Measurements from ENCODE around the gene PRKCB. TPM values are rescaled to one million over a fixed set of nuclear protein-coding genes. Genes with fewer than 3 reads are reported as not detected.

PRKCB gene
- total and polyA plus RNA-seq, 9 donors: 0.38 to 5.0 (median 1.2) TPM

GRCh38 chr16:24069036-24069590 lies 233.3 kb downstream of the PRKCB start:
- H3K4me1 ChIP-seq (ENCODE audit: insufficient read depth): no peaks in the 10 kb centered on the region
- WGBS, 3 donors: 59 to 63% (median 60%) methylated on average over 6 of the region's 6 CpGs
- no peaks in the 10 kb centered on the region for H3K27me3 ChIP-seq
- no peaks in the 10 kb centered on the region for H3K9me3 ChIP-seq
- intact Hi-C loops (cut with DNase I): no loop called here
- H3K27ac ChIP-seq: no peak overlapping the region
- no peaks in the 10 kb centered on the region for H3K36me3 ChIP-seq
- no peak overlapping the region for H3K4me3 ChIP-seq
- TF ChIP-seq EP300 (IDR thresholded peaks at IDR 0.05) (no peak), POLR2A (IDR thresholded peaks at IDR 0.05) (no peak), CTCF (IDR thresholded peaks at IDR 0.05) (no peak)
- DNase-seq: no peak

GRCh38 chr16:24070851-24071250 lies 235.1 kb downstream of the PRKCB start:
- Histone ChIP-seq H3K36me3 (no peaks in the 10 kb centered on the region), H3K27me3 (no peaks in the 10 kb centered on the region), H3K4me3 (no peak overlapping the region), H3K9me3 (no peaks in the 10 kb centered on the region), H3K4me1 (ENCODE audit: insufficient read depth) (no peaks in the 10 kb centered on the region), H3K27ac (no peak overlapping the region)
- no peak for DNase-seq
- TF ChIP-seq POLR2A (IDR thresholded peaks at IDR 0.05) (no peak), CTCF (IDR thresholded peaks at IDR 0.05) (no peak), EP300 (IDR thresholded peaks at IDR 0.05) (no peak)
- intact Hi-C loops (cut with DNase I): no loop called here
- 6 to 25% (median 9%) methylated on average over 1 of the region's 1 CpG for WGBS, 3 donors

GRCh38 chr16:24071666-24072360 lies 236.0 kb downstream of the PRKCB start:
- intact Hi-C loops (cut with DNase I): no loop called here

GRCh38 chr16:24073321-24073720 lies 237.5 kb downstream of the PRKCB start:
- Histone ChIP-seq H3K9me3 (no peaks in the 10 kb centered on the region), H3K4me3 (no peak overlapping the region), H3K36me3 (no peaks in the 10 kb centered on the region), H3K27me3 (no peaks in the 10 kb centered on the region), H3K27ac (no peak overlapping the region), H3K4me1 (ENCODE audit: insufficient read depth) (no peaks in the 10 kb centered on the region)
- WGBS, 3 donors: 79 to 89% (median 82%) methylated on average over 8 of the region's 8 CpGs
- TF ChIP-seq EP300 (IDR thresholded peaks at IDR 0.05) (no peak), POLR2A (IDR thresholded peaks at IDR 0.05) (no peak), CTCF (IDR thresholded peaks at IDR 0.05) (no peak)
- intact Hi-C loops (cut with DNase I): no loop called here
- DNase-seq: no peak

More at GRCh38 chr16:24071666-24072360, 236.0 kb downstream of the PRKCB start:
- H3K27ac ChIP-seq: no peak overlapping the region
- no peaks in the 10 kb centered on the region for H3K4me1 ChIP-seq (ENCODE audit: insufficient read depth)
- no peaks in the 10 kb centered on the region for H3K36me3 ChIP-seq
- H3K27me3 ChIP-seq: no peaks in the 10 kb centered on the region
- 74 to 79% (median 77%) methylated on average over 8 of the region's 8 CpGs for WGBS, 3 donors
- no peaks in the 10 kb centered on the region for H3K9me3 ChIP-seq
- H3K4me3 ChIP-seq: no peak overlapping the region
- DNase-seq: no peak
- TF ChIP-seq POLR2A (IDR thresholded peaks at IDR 0.05): no peak

GRCh38 chr16:24074574-24074973 lies 238.8 kb downstream of the PRKCB start:
- no peaks in the 10 kb centered on the region for H3K27me3 ChIP-seq
- DNase-seq: no peak
- no peaks in the 10 kb centered on the region for H3K4me1 ChIP-seq (ENCODE audit: insufficient read depth)
- intact Hi-C loops (cut with DNase I): no loop called here
- H3K36me3 ChIP-seq: no peaks in the 10 kb centered on the region
- H3K27ac ChIP-seq: no peak overlapping the region
- WGBS, 3 donors: 49 to 62% (median 52%) methylated on average over 5 of the region's 5 CpGs
- no peak overlapping the region for H3K4me3 ChIP-seq
- no peak for TF ChIP-seq EP300 (IDR thresholded peaks at IDR 0.05)
- TF ChIP-seq CTCF (IDR thresholded peaks at IDR 0.05): no peak
- TF ChIP-seq POLR2A (IDR thresholded peaks at IDR 0.05): no peak
- no peaks in the 10 kb centered on the region for H3K9me3 ChIP-seq

Measured in ovary (tissue), 9 donors.